Esophagus muscularis mucosa (tissue), 4 donors: ENCODE data around the gene BBS9. TPM values are rescaled to one million over a fixed set of nuclear protein-coding genes. Genes with fewer than 3 reads are reported as not detected.
"Not testable (repeated sequence)": the region's sequence is repeated elsewhere in the genome, so short reads cannot be mapped to it uniquely, and the experiment has no call there.

ENCODE experiments used
- DNase-seq: peaks from one replicate; pipeline ENCODE4 v3.0.0-alpha.2; 2017; ENCODE audit errors: extremely low spot score
- H3K27ac ChIP-seq, 4 donors: fragments of 200-600 bp; sonication (generic); replicated peaks in 1 of 4; 1 replicate in 3 of 4; 2 replicates in 1 of 4; pipeline ENCODE4 v1.5.1; 2016 to 2019; ENCODE audit warnings: mild to moderate bottlenecking in 1 of 4
- H3K27me3 ChIP-seq, 4 donors: fragments of 200-600 bp; sonication (generic); one replicate each; pipeline versions ENCODE4 v1.5.1 to v1.6.0; 2016 to 2019
- H3K36me3 ChIP-seq, 4 donors: fragments of 200-600 bp; sonication (generic); one replicate each; pipeline ENCODE4 v1.5.1; 2016 to 2019
- H3K4me1 ChIP-seq, 4 donors: fragments of 200-600 bp; sonication (generic); one replicate each; pipeline ENCODE4 v1.5.1; 2016 to 2019
- H3K4me3 ChIP-seq, 4 donors: fragments of 200-600 bp; sonication (generic); 1 replicate in 2 of 4; 2 replicates in 2 of 4; pipeline ENCODE4 v1.5.1; 2016 to 2019; ENCODE audit warnings: mild to moderate bottlenecking in 4 of 4, moderate library complexity in 1 of 4
- H3K9me3 ChIP-seq, 4 donors: fragments of 200-600 bp; sonication (generic); 1 replicate in 3 of 4; 2 replicates in 1 of 4; pipeline ENCODE4 v1.5.1; 2016 to 2019
- EP300 ChIP-seq: sonication (generic); formaldehyde crosslinking; IDR thresholded peaks from one replicate; pipeline ENCODE4 v1.6.1; 2017; ENCODE audit warnings: antibody characterized with exemption
- POLR2A ChIP-seq: fragments of 450-650 bp; IDR thresholded peaks from one replicate; pipeline ENCODE4 v1.6.1; 2017; ENCODE audit warnings: antibody characterized with exemption, moderate library complexity, mild to moderate bottlenecking, low read depth
- POLR2AphosphoS5 ChIP-seq, 2 donors: sonication (generic); formaldehyde crosslinking; IDR thresholded peaks; one replicate each; pipeline ENCODE4 v1.6.1; 2017; ENCODE audit warnings: antibody characterized with exemption in 2 of 2
- WGBS: methylation state at CpG from one replicate; pipeline ENCODE4 v1.1.5; 2018; 5-methylcytosine and 5-hydroxymethylcytosine counted together
- intact Hi-C: fragments of 100-400 bp; cut with DNase I; formaldehyde crosslinking; loops from one replicate; pipeline ENCODE4 v1.15.1; 2023
- total RNA-seq, 4 donors: library from RNA; depleted of rRNA; stranded (reverse); fragments of >200 nt; gene quantifications; one replicate each; pipeline versions ENCODE4 v1.1.0 to v1.2.1, GENCODE V29; 2016
- TF ChIP-seq, protein P1 (sequence below), 3 experiments: fragments of 200-600 bp in 2 of 3; fragments of 450-650 bp in 1 of 3; sonication (generic) in 2 of 3; IDR thresholded peaks; one replicate each; pipeline ENCODE4 v1.5.1; 2017 to 2019; ENCODE audit warnings: antibody characterized with exemption in 3 of 3, mild to moderate bottlenecking in 2 of 3, moderate library complexity in 1 of 3

Gene BBS9
- total RNA-seq, 4 donors from 2014 or later = 14.7 to 20.8 (median 16.3) TPM

DNA sequence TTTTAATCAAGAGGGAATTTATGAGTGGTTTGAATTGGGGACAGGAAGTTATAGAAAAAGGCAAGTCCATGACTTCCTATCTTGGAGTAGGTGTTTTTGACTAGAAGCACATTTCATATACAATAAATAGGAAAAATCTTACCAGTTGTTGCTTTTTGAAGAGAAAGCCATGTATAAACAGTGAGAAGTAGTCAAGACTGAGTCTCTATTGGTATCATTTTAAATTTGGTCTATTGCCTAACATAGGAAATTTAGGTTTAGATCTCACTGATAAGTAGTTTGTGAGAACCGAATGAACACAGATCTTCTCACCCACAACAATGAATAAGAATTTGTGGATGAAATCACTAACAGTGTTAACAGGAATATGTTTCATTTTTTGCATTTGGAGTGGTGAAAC, 387.2 kb downstream of the BBS9 start:
- Histone ChIP-seq H3K36me3 (no peaks in the 10 kb centered on the region), H3K27me3 (no peaks in the 10 kb centered on the region), H3K9me3 (no peaks in the 10 kb centered on the region), H3K4me1 (peaks cover 0 to 14% (median 8%) of the 10 kb centered on the region in 4 donors), H3K27ac (no peak overlapping the region), H3K4me3 (no peak overlapping the region)
- no peak for TF ChIP-seq POLR2A
- TF ChIP-seq, protein P1, sequence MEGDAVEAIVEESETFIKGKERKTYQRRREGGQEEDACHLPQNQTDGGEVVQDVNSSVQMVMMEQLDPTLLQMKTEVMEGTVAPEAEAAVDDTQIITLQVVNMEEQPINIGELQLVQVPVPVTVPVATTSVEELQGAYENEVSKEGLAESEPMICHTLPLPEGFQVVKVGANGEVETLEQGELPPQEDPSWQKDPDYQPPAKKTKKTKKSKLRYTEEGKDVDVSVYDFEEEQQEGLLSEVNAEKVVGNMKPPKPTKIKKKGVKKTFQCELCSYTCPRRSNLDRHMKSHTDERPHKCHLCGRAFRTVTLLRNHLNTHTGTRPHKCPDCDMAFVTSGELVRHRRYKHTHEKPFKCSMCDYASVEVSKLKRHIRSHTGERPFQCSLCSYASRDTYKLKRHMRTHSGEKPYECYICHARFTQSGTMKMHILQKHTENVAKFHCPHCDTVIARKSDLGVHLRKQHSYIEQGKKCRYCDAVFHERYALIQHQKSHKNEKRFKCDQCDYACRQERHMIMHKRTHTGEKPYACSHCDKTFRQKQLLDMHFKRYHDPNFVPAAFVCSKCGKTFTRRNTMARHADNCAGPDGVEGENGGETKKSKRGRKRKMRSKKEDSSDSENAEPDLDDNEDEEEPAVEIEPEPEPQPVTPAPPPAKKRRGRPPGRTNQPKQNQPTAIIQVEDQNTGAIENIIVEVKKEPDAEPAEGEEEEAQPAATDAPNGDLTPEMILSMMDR (IDR thresholded peaks at IDR 0.05) = no peak
- no peak for TF ChIP-seq EP300
- no peak for TF ChIP-seq POLR2AphosphoS5 (IDR thresholded peaks at IDR 0.05)
- 88% methylated on average over 1 of the region's 1 CpG for WGBS
- intact Hi-C loops = no loop called here
- no peak for DNase-seq

DNA sequence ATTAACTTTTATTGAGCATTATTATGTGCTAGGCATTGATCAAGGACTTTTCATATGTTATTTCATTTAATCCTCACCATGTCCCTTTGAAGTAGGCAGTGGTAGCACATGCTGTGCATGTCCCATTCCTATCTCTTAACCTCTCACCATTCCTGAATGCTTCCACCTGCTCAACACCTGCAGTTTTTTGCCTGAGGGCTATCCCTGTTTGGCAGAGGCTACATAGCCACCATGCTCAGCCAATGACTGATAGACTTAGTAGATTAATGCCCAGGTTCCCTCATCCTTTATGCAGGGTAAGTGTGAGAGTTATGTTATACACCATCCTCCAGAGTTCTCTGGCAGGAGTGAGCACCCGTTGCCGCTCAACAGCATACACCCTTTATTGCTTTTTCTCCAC, 387.8 kb downstream of the BBS9 start:
- Histone ChIP-seq H3K27ac (no peak overlapping the region), H3K9me3 (no peaks in the 10 kb centered on the region), H3K4me3 (no peak overlapping the region), H3K27me3 (no peaks in the 10 kb centered on the region), H3K36me3 (no peaks in the 10 kb centered on the region), H3K4me1 (peaks cover 0 to 8% (median 5%) of the 10 kb centered on the region in 4 donors)
- DNase-seq = no peak
- intact Hi-C loops = no loop called here
- 100% methylated on average over 2 of the region's 2 CpGs for WGBS
- TF ChIP-seq POLR2A (no peak), POLR2AphosphoS5 (IDR thresholded peaks at IDR 0.05) (no peak), EP300 (no peak)
- TF ChIP-seq, protein P1 (IDR thresholded peaks at IDR 0.05) = no peak

DNA sequence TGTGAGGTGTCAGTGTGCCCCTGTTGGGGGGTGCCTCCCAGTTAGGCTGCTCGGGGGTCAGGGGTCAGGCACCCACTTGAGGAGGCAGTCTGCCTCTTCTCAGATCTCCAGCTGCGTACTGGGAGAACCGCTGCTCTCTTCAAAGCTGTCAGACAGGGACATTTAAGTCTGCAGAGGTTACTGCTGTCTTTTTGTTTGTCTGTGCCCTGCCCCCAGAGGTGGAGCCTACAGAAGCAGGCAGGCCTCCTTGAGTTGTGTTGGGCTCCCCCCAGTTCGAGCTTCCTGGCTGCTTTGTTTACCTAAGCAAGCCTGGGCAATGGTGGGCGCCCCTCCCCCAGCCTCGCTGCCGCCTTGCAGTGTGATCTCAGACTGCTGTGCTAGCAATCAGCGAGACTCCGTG, 397.6 kb downstream of the BBS9 start:
- DNase-seq, H3K4me3 ChIP-seq, H3K27ac ChIP-seq, intact Hi-C loops, H3K4me1 ChIP-seq, H3K36me3 ChIP-seq, H3K9me3 ChIP-seq, H3K27me3 ChIP-seq: not testable (repeated sequence)
- WGBS = 77% methylated on average over 6 of the region's 9 CpGs

DNA sequence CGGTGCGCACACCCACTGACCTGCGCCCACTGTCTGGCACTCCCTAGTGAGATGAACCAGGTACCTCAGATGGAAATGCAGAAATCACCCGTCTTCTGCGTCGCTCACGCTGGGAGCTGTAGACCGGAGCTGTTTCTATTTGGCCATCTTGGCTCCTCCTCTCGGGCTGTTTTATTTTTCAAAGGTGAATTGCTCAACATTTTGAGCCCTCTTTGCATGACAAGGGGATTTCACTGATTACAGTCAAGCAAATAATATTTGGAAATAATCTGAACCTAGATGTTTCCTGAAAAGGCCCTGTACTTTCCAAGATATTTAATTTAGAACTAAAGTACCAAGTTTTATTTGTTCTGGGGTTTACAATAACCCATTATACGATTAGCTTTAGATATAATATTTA, 398.2 kb downstream of the BBS9 start:
- H3K4me1 ChIP-seq, H3K27me3 ChIP-seq, H3K9me3 ChIP-seq, H3K36me3 ChIP-seq, DNase-seq, H3K27ac ChIP-seq, H3K4me3 ChIP-seq, intact Hi-C loops: not testable (repeated sequence)
- 96% methylated on average over 9 of the region's 10 CpGs for WGBS

DNA sequence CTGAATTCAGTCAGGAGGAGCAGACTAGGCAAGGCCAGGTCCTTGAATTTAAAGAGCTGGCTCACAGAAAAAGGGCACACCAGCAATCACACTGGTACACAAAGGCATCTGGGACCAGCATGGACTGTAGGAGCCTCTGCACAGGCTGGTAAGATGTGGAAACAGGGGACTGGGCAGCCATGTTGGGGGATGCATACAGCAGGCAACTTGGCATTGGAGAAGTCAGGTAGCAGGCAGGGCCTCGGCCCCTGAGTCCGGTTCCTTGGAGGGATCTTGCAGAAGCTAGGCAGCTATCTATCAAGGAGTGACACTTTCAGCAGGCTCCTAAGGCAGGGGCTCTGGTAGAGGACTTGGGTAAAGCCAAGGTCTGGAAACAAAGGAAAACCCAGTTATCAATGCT, 399.7 kb downstream of the BBS9 start:
- no peak for DNase-seq
- intact Hi-C loops = no loop called here
- 100% methylated on average over 2 of the region's 2 CpGs for WGBS

DNA sequence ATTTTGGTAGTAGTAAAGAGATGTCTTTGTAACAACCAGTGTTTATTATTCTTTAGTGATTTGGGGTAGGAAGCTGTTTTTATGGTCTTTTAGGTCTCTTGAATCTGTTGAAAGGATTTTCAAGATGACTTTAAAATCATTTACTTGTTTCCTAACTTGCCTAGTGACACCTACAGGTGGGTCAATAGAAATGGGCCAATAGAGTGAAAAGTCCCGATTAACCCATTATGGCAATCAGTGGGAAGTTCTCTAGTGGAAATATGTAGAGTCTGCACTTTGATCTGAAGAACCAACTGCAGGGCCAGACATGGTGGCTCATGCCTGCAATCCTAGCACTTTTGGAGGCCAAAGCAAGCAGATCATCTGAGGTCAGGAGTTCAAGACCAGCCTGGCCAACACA, 401.3 kb downstream of the BBS9 start:
- 82% methylated on average over 1 of the region's 1 CpG for WGBS
- H3K4me1 ChIP-seq = no peaks in the 10 kb centered on the region
- intact Hi-C loops = no loop called here
- TF ChIP-seq POLR2AphosphoS5 (IDR thresholded peaks at IDR 0.05) (no peak), POLR2A (no peak), EP300 (no peak)
- TF ChIP-seq, protein P1 (IDR thresholded peaks at IDR 0.05) = no peak
- H3K9me3 ChIP-seq = no peaks in the 10 kb centered on the region
- H3K36me3 ChIP-seq = peaks cover 0 to 9% (median 0%) of the 10 kb centered on the region in 4 donors
- H3K27ac ChIP-seq = no peak overlapping the region
- no peaks in the 10 kb centered on the region for H3K27me3 ChIP-seq
- H3K4me3 ChIP-seq = no peak overlapping the region
- no peak for DNase-seq

More for the DNA sequence above, 399.7 kb downstream of the BBS9 start:
- Histone ChIP-seq H3K9me3 (no peaks in the 10 kb centered on the region), H3K27me3 (no peaks in the 10 kb centered on the region), H3K4me3 (no peak overlapping the region), H3K27ac (no peak overlapping the region), H3K4me1 (no peaks in the 10 kb centered on the region), H3K36me3 (peaks cover 0 to 5% (median 0%) of the 10 kb centered on the region in 4 donors)
- TF ChIP-seq POLR2AphosphoS5 (IDR thresholded peaks at IDR 0.05) (no peak), POLR2A (no peak), EP300 (no peak)
- TF ChIP-seq, protein P1 (IDR thresholded peaks at IDR 0.05) = no peak
